Activated T-cell treated with anti-CD3 and anti-CD28 coated beads for 1 hour (primary cell): ENCODE measurements around the gene PDZRN4.
"Not testable (repeated sequence)": the region's sequence is repeated elsewhere in the genome, so short reads cannot be mapped to it uniquely, and the experiment has no call there.

Experiments
- DNase-seq: peaks from one replicate; pipeline ENCODE4 v3.0.0-alpha.2; 2020; ENCODE audit warnings: low read depth

Gene PDZRN4

DNA sequence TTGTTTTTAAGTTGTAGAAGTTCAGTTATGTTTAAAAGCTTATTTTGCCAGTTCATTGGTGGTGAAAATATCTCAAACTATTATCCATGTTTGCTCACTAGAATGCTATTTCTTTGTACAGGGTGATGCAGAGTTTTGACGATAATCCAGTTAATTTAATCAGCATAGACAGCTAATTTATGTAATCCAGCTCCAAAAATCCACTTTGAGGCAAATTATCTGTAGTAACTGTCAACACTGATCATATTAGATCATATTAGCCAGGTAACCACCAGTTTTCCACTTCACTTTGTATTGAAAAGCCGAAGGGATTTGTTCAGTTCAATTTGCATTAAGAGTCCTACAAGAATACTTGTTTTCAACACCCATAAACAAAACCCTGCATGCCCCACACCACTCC, 378.6 kb downstream of the PDZRN4 start:
- no peak for DNase-seq

DNA sequence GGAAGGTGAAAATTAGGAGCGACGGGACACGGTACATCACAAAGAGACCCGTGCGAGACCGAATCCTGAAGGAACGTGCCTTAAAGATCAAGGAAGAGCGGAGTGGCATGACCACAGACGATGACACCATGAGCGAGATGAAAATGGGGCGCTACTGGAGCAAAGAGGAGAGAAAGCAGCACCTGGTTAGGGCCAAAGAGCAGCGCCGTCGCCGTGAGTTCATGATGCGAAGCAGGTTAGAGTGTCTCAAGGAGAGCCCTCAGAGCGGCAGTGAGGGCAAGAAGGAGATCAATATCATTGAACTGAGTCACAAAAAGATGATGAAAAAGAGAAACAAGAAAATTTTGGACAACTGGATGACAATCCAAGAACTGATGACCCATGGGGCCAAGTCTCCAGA, 385.3 kb downstream of the PDZRN4 start:
- DNase-seq, result no peak

DNA sequence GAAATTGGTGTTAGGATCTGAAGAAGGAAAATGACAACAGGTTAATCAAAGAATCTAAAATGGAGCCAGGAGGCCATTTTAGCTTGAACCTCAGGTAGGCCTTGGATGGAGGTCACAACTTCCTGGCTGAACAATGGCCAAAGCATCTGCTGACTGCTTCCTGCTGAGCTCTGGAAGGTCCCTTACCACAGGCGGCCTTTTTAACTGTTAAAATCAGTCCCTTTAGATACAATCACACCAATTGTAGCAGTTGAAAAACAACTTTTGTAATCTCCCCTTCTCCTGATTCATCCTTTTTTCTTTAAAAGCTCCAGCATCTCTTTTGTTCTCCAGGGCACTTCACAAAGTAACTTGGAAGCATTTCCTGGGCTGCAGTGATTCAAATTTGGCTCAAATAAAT, 388.8 kb downstream of the PDZRN4 start:
- no peak for DNase-seq

DNA sequence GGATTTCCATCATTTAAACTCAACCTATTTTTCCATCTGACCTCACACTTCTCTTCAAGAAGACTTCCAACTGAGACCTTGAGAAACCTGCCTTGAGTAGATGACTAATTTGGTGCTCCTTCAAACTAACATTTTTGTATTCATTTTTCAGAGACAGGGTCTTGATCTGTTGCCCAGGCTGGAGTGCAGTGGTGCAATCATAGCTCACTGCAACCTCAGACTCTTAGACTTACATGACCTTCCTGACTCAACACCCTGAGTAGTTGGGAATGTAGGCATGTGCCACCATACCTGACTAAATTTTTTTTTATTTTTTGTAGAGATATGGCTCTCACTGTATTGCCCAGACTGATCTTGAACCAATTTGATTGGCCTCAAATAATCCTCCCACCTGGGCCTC, 389.9 kb downstream of the PDZRN4 start:
- DNase-seq, result no peak

DNA sequence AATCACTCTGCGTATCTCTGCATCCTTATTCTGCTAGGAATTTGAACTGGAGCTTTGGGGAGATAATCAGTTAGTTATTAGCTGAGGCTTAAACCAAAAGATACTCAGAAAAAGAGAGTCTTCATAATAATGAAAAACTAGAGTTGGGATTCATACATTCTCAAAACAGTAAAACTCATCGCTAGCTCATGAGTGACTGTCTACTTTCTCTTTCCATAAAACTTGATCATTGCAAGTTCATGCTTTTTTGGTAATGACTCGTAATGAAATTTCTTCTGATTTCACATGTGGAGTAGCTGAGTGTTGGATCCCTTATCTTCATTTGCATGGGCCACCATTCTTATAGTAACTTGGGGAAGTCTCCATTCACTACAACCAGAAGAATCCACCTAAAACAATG, 397.7 kb downstream of the PDZRN4 start:
- no peak for DNase-seq

DNA sequence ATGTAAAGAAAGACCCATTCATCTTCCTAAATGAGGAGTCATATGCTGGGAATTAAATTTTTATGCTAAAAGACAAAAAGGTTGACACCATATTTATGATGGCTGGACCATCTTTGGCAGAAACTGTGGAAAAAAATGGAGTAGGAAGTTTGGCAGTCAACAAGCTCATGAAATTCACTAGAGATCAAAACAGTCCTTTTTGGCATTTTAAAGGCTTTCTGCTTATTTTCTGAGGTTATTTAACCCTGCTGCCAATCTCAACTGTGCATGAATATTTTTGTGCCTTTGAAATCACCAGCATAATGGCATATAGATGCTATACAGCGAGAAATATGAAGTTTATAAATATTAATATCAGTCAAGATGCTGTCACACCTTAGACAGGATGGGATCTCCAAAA, 399.5 kb downstream of the PDZRN4 start:
- no peak for DNase-seq

DNA sequence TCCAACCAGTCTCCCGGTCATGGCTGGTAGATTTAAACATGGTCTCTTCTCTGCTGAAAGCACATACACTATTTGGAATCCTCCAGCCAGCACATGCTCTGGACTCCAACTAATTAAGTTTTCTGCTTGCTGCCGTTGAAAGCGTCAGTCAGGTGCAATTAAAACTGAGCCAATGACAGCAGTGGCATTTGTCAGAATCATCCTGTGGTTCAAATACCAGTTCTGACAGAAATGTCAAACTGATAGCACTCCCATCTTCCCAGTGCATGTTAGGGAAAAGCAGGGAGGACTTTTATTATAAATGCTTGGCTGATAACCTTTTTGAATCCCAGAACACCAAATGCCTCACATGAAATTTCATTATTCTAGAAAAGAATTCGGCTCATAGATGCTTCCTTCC, 401.8 kb downstream of the PDZRN4 start:
- no peak for DNase-seq

DNA sequence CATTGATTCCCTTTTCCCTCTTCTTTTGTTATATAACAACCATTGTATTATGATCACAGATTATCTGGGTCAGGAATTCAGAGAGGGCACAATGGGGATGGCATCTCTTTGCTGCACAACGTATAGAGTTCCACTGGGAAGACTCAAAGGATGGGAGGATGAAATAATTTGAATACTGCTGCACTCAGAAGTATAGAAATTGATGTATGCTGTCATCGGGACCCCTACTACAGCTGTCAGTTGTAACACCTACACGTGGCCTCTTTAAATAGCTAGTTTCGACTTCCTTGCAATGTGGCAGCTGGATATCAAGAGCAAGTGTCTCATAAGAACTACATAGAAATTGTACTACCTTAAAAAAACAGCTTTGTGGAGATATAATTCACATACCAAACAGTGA, 408.1 kb downstream of the PDZRN4 start:
- DNase-seq, result no peak

DNA sequence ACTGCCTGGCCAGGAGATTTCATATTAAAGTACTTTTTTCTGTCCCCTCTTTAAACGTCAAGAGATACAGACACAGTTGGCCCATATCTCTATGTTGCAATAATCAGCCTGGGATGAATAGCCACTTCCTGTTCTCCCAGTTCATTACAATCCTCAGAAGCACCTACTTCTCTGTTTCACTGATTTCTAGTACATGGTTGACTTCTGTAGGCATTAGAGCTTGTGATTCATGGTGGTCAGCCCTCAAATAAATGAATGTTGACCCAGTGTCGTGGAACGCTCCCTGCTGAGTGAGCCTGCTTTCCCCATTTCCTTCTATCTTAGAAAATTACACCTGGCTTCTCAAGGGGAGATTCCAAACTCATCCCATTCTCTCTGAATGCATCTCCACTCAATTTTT, 416.7 kb downstream of the PDZRN4 start:
- no peak for DNase-seq

DNA sequence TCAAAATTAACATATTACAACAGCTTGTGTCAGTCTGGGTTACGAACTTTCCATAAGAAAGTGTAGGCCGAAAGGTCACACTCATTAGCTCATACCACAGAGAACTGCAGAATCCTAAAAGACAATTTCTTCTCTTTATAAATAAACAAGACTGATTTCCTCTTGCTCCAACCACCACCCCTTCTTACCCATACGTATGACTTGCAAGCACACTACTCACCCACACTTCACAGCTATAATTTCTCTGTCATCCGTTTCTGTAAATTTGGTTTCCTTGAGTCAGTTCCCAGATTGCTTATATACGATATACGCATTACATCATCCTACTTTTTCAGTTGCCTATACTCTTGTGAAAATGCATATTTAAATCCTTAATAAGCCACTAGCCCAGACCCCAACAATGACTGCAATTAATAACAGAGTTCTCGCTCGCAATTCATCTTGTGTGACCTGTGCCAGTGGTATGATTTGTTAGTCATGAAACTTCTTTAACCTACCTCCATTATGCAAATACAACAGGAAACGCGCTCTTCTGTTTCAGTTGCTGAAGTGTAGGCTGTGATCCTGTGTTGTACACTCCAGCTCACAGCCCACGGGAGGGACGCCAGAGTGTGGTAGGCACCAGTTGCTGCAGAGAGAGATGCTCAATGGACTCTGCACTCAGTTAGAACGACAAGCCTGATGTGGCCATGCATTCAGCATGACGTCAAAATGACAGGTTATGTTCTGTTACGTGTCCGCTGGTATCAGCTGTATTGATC, 417.6 kb downstream of the PDZRN4 start:
- DNase-seq, result no peak

DNA sequence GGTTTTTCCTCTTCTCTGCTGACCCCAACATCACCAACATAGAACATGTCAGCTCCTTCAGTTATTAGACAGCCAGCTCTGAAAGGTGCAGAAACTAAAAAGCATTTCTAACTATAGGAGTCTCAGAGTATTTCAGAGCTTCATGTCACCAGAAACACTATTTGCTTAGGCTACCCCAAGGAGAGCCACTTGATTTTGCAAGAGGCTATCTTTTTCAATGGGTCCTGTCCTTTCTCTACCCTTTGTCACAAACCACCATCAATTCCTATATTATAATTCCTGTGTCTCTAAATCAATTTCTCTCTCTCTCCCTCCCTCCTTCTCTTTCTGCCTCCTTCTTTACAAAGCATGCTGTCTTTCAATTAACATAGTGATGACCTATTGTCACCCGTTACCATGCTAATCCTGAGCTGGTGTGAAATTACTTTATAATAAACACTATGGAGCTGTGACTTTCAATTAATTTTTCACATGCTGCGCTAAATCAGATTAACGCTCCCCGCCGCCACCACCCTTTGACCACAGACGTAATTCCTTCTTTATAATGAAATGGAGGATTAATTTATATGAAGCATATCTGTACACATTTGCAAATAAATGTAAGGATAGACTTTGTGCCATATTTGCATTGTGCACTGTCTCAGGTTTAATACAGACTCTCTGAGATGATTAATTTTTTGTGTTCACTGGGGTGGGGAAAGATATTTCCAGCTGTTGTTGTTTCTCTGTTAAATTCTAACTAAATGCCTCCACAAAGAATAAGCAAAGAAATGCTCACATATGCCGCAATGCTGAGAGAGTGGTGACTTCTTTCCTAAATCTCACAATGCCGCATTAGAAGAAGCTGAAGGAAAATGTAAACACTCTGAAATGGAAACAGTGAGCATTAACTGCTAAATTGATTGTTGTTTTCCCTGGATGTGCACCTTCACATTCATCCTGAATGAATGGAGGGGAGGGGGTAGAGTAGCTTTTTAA, 418.6 kb downstream of the PDZRN4 start:
- no peak for DNase-seq

DNA sequence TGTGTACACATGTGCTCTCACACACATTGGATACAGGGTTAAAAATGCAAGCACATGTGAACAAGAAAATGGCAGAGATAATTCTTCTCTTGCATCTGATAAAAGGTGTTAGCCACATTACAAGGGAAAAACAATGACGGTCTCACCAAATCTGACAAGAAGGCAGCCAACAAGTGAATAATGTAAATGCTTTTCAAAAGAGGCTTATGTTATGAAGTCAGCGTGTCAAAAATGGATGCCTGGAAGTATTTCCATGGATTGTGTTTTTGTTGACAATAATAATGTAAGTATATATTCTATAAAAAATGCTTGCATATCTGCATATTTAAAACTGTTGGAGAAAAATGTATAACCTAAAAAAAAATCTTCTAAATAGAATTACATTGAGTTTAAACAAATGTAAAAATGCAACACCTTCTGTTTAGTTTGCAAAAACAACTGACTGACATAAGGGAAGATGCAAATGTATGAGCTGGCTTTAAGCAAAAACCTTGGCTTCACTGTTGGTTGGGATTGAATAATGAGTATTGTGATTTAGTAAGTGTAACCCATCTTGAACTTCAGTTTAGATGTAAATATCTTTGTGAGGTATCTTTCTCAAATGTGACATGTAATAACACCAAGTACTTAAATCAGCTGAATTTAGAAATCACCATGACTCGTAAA, 424.9 kb downstream of the PDZRN4 start:
- DNase-seq, result no peak

DNA sequence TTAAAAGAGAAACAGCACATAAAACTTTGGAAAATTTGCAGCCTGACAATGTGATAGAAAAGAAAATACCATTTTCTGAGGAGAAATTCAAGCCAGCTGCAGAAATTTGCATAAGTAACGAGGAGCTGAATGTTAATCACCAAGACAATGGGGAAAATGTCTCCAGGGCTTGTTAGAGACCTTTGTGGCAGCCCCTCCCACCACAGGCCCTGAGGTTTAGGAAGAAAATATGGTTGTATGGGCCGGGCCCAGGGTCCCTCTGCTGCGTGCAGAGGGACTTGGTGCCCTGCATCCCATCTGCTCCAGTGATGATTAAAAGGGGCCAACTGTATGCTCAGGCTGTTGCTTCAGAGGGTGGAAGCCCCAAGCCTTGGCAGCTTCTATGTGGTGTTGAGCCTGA, 427.1 kb downstream of the PDZRN4 start:
- not testable (repeated sequence) for DNase-seq

DNA sequence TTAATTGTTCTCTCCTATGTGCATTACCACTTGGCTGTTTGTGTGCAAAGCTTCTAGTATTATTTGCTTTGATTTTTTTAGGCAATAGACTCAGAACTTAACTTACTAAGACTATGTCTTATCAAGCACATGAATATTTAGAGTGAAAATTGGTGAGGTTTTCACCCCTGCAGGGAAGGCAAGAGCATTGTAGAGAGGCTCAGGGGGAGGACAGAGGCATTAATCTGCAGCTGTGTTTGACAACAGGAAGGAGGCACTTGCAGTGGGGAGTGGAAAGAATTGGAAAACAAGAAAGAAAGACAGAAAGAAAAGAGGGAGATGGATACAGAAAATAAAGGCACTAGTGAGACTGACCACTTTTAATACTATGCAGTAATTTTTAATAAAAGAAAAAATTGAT, 431.6 kb downstream of the PDZRN4 start:
- no peak for DNase-seq

DNA sequence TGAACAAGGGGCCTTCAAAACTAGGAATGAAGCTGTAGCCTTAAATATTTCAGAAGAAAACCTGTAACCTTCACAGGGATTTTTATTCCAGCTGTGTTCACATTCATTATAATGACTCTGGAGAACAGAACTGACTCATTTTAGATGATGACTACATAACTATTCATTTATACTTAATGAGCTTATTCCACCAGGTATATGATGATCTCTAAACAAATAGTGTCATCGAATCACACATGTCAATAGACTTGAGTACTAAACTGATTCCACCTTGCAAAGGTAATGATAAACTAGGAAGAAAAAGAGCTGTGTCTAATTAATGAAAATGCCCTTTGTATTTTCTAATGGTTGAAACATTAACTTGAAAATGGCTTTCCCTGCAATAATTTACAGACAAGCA, 433.2 kb downstream of the PDZRN4 start:
- DNase-seq, result no peak
